Calu3 (cell line): ENCODE measurements around the gene SMURF2. TPM values are rescaled to one million over a fixed set of nuclear protein-coding genes. Genes with fewer than 3 reads are reported as not detected.

Source experiments
- BruUV-seq: library from RNA; stranded (reverse); fragments of 400-500 nt; replicated peaks from 2 replicates; lab custom pipeline; 2021; lab: Mats Ljungman, UMichigan
- CTCF ChIA-PET: fragments of 300-600 bp; sonication (Branson Sonifier 250); formaldehyde crosslinking; loops from one replicate; lab custom pipeline; 2022; ENCODE audit warnings: antibody characterized with exemption; lab: Charles Lee
- DNase-seq: peaks from one replicate; pipeline ENCODE4 v3.0.0; 2022
- H3K27ac Mint-ChIP-seq: one replicate; pipeline ENCODE4 v1.8.0; 2022; ENCODE audit warnings: mixed read lengths; ENCODE audit not compliant: unreplicated experiment
- H3K27me3 Mint-ChIP-seq: one replicate; pipeline ENCODE4 v1.8.0; 2022; ENCODE audit warnings: mixed read lengths; ENCODE audit not compliant: unreplicated experiment
- H3K36me3 Mint-ChIP-seq: one replicate; pipeline ENCODE4 v1.8.0; 2022; ENCODE audit warnings: mild to moderate bottlenecking, moderate library complexity, mixed read lengths; ENCODE audit not compliant: insufficient read depth, unreplicated experiment
- H3K4me1 Mint-ChIP-seq: one replicate; pipeline ENCODE4 v1.8.0; 2022; ENCODE audit warnings: mild to moderate bottlenecking, low read depth, mixed read lengths; ENCODE audit not compliant: unreplicated experiment
- H3K4me3 Mint-ChIP-seq: one replicate; pipeline ENCODE4 v1.8.0; 2022; ENCODE audit warnings: mild to moderate bottlenecking, low read depth, moderate library complexity, mixed read lengths; ENCODE audit not compliant: unreplicated experiment
- H3K9me3 Mint-ChIP-seq: one replicate; pipeline ENCODE4 v1.8.0; 2022; ENCODE audit warnings: low read depth, mixed read lengths; ENCODE audit not compliant: unreplicated experiment
- intact Hi-C: fragments of 100-400 bp; cut with micrococcal nuclease; formaldehyde crosslinking; loops from one replicate; pipeline ENCODE4 v1.10.0; 2022; ENCODE audit not compliant: unreplicated experiment
- total RNA-seq: library from RNA; stranded (reverse); gene quantifications from 2 replicates; pipeline ENCODE4 v1.2.3, GENCODE V29; 2022
- TF ChIP-seq, protein P1 (sequence below): fragments of 200-600 bp; IDR thresholded peaks from one replicate; pipeline ENCODE4 v1.8.0; 2022; ENCODE audit warnings: antibody characterized with exemption; ENCODE audit not compliant: unreplicated experiment

Gene SMURF2
- total RNA-seq, 1 experiment from 2014 or later = 18.8 TPM

DNA sequence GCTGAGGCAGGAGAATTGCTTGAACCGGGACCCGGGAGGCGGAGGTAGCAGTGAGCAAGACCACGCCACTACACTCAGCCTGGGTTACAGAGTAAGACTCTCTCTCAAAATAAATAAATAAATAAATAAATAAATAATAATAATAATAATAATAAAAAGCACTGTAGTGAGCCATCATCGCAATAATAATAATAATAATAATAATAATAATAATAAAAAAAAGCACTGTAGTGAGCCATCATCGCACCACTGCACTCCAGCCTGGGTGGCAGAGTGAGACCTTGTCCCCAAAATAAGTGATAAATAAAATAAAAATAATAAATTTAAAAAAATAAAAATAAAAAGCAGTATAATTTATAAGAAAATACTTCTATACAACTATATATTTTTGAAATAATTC lies 40.3 kb downstream of the SMURF2 start:
- Mint-ChIP-seq H3K9me3 (no peaks in the 10 kb centered on the region), H3K4me1 (peaks cover 13% of the 10 kb centered on the region), H3K4me3 (no peak overlapping the region), H3K36me3 (peaks cover 8% of the 10 kb centered on the region), H3K27ac (no peak overlapping the region), H3K27me3 (no peaks in the 10 kb centered on the region)
- DNase-seq = no peak
- CTCF ChIA-PET = no interaction called here
- TF ChIP-seq, protein P1, sequence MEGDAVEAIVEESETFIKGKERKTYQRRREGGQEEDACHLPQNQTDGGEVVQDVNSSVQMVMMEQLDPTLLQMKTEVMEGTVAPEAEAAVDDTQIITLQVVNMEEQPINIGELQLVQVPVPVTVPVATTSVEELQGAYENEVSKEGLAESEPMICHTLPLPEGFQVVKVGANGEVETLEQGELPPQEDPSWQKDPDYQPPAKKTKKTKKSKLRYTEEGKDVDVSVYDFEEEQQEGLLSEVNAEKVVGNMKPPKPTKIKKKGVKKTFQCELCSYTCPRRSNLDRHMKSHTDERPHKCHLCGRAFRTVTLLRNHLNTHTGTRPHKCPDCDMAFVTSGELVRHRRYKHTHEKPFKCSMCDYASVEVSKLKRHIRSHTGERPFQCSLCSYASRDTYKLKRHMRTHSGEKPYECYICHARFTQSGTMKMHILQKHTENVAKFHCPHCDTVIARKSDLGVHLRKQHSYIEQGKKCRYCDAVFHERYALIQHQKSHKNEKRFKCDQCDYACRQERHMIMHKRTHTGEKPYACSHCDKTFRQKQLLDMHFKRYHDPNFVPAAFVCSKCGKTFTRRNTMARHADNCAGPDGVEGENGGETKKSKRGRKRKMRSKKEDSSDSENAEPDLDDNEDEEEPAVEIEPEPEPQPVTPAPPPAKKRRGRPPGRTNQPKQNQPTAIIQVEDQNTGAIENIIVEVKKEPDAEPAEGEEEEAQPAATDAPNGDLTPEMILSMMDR = no peak
- BruUV-seq = no TSS peak
- intact Hi-C loops = no loop called here

DNA sequence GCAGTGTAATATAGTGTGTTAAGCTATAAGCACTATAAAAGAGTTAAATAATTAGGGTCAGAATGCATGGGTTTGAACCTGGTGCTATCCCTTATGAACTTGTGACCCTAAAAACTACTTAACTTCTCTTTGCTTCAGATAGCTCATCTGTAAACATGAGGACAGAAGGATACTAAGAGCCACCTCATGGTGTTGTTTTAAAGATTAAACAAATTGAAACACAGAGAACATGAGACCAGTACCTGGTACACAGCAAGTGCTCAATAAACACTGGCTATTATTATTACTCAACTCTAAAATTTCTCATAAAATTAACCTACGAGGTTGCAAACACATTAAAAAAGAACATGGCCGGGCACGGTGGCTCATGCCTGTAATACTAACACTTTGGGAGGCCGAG lies 43.3 kb downstream of the SMURF2 start:
- H3K4me3 Mint-ChIP-seq = no peak overlapping the region
- peaks cover 18% of the 10 kb centered on the region for H3K4me1 Mint-ChIP-seq
- peaks cover 8% of the 10 kb centered on the region for H3K36me3 Mint-ChIP-seq
- no TSS peak for BruUV-seq
- CTCF ChIA-PET = no interaction called here
- no peaks in the 10 kb centered on the region for H3K27me3 Mint-ChIP-seq
- intact Hi-C loops = no loop called here
- H3K9me3 Mint-ChIP-seq = no peaks in the 10 kb centered on the region
- TF ChIP-seq, protein P1 = no peak
- DNase-seq = no peak
- no peak overlapping the region for H3K27ac Mint-ChIP-seq

DNA sequence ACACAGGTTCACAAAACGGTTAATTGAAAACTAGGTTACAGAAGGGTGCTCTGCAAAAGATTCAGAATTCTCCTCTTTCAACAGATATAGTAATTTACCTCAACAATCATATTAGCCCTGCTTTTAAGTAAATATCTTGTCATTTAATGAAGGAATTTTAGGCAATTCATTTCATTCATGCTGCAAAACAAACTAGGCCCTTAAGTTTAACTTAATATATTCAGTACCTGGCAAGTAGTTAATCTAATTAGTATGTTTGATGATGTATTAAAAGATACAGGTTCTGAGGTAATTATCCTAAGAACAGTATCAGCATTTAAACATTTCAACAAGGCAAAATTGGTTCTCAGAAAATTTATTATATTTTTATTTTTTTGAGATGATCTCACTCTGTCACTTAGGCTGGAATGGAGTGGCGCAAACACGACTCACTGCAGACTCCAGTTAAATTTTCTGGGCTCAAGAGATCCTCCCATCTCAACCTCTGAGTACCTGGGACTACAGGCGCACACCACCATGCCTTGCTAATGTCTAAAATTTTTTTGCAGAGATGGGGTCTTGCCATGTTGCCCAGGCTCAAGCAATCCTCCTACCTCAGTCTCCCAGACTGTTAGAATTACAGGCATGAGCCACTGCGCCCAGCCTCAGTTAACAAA lies 44.9 kb downstream of the SMURF2 start:
- Mint-ChIP-seq H3K4me1 (peaks cover 5% of the 10 kb centered on the region), H3K9me3 (no peaks in the 10 kb centered on the region), H3K27ac (no peak overlapping the region), H3K4me3 (no peak overlapping the region), H3K36me3 (peaks cover 4% of the 10 kb centered on the region), H3K27me3 (no peaks in the 10 kb centered on the region)
- intact Hi-C loops = no loop called here
- no TSS peak for BruUV-seq
- TF ChIP-seq, protein P1 = no peak
- CTCF ChIA-PET = no interaction called here
- no peak for DNase-seq

DNA sequence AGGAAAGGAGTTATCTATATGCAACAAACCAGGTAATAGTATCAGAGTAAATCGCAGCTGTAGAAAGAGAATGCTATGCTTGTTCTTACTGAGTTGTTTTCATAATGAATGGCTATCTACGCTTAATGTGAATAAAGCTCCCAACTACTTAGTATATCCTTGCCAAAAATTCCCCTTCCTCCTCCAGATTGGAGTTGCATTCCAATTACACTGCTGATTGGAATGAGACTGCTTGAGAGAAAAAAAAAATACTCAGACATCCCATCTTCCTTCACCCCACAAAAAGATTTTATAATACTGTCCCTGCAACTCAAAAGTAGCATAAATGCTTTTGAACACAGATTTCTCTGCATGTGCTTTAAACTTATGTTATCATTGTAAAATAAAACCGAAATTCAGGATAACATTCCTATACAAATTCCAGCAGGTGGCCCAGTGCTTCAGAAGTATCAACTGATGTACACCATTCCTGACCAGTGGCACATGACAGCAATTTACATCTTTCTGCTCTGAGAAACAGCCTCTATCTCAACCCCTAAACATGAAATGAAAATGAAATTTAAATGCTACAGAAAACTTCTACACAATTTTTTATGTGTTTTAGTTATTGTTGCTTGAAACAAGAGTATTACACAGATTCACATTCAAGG lies 47.0 kb downstream of the SMURF2 start:
- CTCF ChIA-PET = no interaction called here

More for the DNA sequence above, 47.0 kb downstream of the SMURF2 start:
- Mint-ChIP-seq H3K4me1 (peaks cover 5% of the 10 kb centered on the region), H3K27ac (no peak overlapping the region), H3K9me3 (no peaks in the 10 kb centered on the region), H3K36me3 (peaks cover 4% of the 10 kb centered on the region), H3K4me3 (no peak overlapping the region), H3K27me3 (no peaks in the 10 kb centered on the region)
- no peak for DNase-seq
- intact Hi-C loops = no loop called here
- TF ChIP-seq, protein P1 = no peak
- BruUV-seq = no TSS peak
